Retinal pigment epithelial cell (primary cell): Measurements from ENCODE around the gene HNMT.

Source experiments
- DNase-seq: peaks from one replicate; pipeline ENCODE4 v3.0.0-alpha.2; 2010; ENCODE audit warnings: low read depth
- H3K4me3 ChIP-seq: 2 replicates; pipeline ENCODE4 v1.5.1; 2011; ENCODE audit warnings: mild to moderate bottlenecking, low read length, control low read depth, moderate library complexity
- CTCF ChIP-seq: conservative IDR thresholded peaks from 2 replicates; pipeline ENCODE4 v1.5.1; 2011; ENCODE audit warnings: low read depth, low read length, control low read depth, inconsistent platforms

HNMT gene

GRCh38 chr2:138000009-138000408, 35.7 kb downstream of the HNMT start:
- H3K4me3 ChIP-seq = no peak overlapping the region
- DNase-seq = no peak
- no peak for TF ChIP-seq CTCF

GRCh38 chr2:138000796-138001195, 36.5 kb downstream of the HNMT start:
- no peak for DNase-seq
- H3K4me3 ChIP-seq = no peak overlapping the region
- TF ChIP-seq CTCF = no peak

- no peak overlapping the region for H3K4me3 ChIP-seq
- TF ChIP-seq CTCF = no peak
- DNase-seq = no peak
These were observed 39.1 kb downstream of the HNMT start for GRCh38 chr2:138003411-138003810.

GRCh38 chr2:138007431-138007830, 43.2 kb downstream of the HNMT start:
- DNase-seq = no peak
- no peak overlapping the region for H3K4me3 ChIP-seq
- no peak for TF ChIP-seq CTCF

- no peak for DNase-seq
- no peak for TF ChIP-seq CTCF
- no peak overlapping the region for H3K4me3 ChIP-seq
These were observed 45.3 kb downstream of the HNMT start for GRCh38 chr2:138009622-138010021.

GRCh38 chr2:138010890-138011289, 46.6 kb downstream of the HNMT start:
- no peak for DNase-seq
- H3K4me3 ChIP-seq = no peak overlapping the region
- TF ChIP-seq CTCF = no peak

GRCh38 chr2:138012082-138012481, 47.8 kb downstream of the HNMT start:
- DNase-seq = no peak
- no peak for TF ChIP-seq CTCF

More at GRCh38 chr2:138012082-138012481, 47.8 kb downstream of the HNMT start:
- H3K4me3 ChIP-seq = no peak overlapping the region
